ENCODE measurements around the gene VSNL1. TPM values are rescaled to one million over a fixed set of nuclear protein-coding genes. Genes with fewer than 3 reads are reported as not detected.
A peak's percentile ranks its signal among the peaks of the same experiment; 100 is the strongest.

VSNL1 gene
- total RNA-seq, 1 experiment from 2014 or later: 7.8 TPM

DNA sequence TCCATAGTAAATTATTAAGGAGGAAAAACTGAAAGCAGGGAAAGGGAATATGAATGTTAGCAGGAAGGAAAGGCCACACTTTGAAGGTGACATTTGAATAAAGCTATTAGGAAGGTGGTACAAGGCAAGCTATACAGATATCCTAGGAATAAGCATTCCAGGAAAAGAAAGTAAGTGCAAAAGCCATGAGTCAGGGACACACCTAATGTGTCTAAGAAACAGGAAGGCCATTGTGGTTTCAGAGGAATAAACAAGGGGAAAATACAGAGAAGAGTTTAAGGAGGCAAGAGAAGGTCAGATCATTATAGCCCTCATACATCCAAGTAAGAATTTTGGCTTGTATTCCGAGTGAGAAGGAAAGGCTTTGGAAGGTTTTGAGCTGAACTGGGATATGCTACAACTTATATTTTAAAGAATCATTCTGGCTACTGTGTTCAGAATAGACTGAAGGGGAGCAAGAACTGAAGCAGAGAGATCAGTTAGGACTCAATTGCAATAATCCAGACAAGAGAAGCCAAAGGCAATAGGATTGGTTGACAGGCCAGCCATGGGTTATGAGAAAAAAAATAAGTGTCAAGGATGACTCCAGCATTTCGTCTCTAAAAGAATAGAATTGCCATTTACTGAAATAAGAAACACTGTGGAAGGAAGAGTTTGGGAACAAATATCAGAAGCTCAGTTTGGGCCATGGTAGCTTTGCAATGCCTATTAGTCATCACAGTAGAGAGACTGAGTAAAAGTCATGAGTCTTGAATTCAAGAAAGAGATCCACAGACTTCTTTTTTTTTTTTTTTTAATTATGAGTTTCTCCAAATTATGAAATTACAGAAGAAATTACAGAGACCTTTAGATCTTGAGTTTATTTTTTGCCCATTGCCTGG, 33.5 kb upstream of the VSNL1 start:
- no peak for DNase-seq (ENCODE audit: low spot score)
- intact Hi-C loops (cut with micrococcal nuclease; ENCODE audit: unreplicated experiment): no loop called here
- POLR2A ChIA-PET (ENCODE audit: low non-redundant PET): no interaction called here

DNA sequence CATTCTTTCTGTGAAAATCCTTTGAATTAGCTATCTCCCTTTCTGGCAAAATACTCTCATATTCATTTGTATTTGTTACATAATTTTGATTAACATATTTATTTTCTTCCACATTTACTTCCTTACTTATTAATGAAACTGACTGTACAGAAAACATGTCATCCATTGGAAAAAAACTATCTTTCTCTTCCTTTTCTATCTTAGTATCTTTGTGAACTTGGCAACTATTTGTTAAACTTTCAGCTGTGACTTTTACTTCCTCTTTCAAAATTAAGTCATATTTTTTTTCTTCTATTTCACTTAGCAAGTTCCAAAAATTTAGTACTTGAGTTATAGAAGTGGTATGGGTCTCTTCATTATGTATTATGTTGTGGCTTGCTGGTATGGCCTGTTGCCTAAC, 24.8 kb upstream of the VSNL1 start:
- Histone ChIP-seq H3K27ac (ENCODE audit: low read depth, low read length, poor library complexity, severe bottlenecking) (no peak overlapping the region), H3K4me1 (ENCODE audit: insufficient read depth, low read length, poor library complexity, severe bottlenecking) (peaks cover 14% of the 10 kb centered on the region), H3K4me3 (ENCODE audit: low read depth, low read length, poor library complexity, severe bottlenecking) (no peak overlapping the region), H3K9me3 (ENCODE audit: low read depth, low read length, poor library complexity, severe bottlenecking) (no peaks in the 10 kb centered on the region), H3K27me3 (replicated peaks; ENCODE audit: insufficient read depth, low read depth, low read length, poor library complexity) (no peaks in the 10 kb centered on the region), H3K36me3 (ENCODE audit: insufficient read depth, low read length, poor library complexity, severe bottlenecking) (no peaks in the 10 kb centered on the region)
- intact Hi-C loops (cut with micrococcal nuclease; ENCODE audit: unreplicated experiment): no loop called here
- TF ChIP-seq EZH2 (IDR thresholded peaks at IDR 0.05; ENCODE audit: borderline replicate concordance, low read depth, low read length, poor library complexity, severe bottlenecking): no peak
- TF ChIP-seq, protein P1, sequence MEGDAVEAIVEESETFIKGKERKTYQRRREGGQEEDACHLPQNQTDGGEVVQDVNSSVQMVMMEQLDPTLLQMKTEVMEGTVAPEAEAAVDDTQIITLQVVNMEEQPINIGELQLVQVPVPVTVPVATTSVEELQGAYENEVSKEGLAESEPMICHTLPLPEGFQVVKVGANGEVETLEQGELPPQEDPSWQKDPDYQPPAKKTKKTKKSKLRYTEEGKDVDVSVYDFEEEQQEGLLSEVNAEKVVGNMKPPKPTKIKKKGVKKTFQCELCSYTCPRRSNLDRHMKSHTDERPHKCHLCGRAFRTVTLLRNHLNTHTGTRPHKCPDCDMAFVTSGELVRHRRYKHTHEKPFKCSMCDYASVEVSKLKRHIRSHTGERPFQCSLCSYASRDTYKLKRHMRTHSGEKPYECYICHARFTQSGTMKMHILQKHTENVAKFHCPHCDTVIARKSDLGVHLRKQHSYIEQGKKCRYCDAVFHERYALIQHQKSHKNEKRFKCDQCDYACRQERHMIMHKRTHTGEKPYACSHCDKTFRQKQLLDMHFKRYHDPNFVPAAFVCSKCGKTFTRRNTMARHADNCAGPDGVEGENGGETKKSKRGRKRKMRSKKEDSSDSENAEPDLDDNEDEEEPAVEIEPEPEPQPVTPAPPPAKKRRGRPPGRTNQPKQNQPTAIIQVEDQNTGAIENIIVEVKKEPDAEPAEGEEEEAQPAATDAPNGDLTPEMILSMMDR (conservative IDR thresholded peaks at IDR 0.05; ENCODE audit: low read depth, low read length): no peak
- POLR2A ChIA-PET (ENCODE audit: low non-redundant PET): no interaction called here
- DNase-seq (ENCODE audit: low spot score): no peak
- CTCF ChIA-PET: no interaction called here
- BruUV-seq (replicated peaks): no TSS peak

More for the DNA sequence above, 33.5 kb upstream of the VSNL1 start:
- H3K36me3 ChIP-seq (ENCODE audit: insufficient read depth, low read length, poor library complexity, severe bottlenecking): no peaks in the 10 kb centered on the region
- CTCF ChIA-PET: no interaction called here
- H3K27ac ChIP-seq (ENCODE audit: low read depth, low read length, poor library complexity, severe bottlenecking): no peak overlapping the region
- no peaks in the 10 kb centered on the region for H3K27me3 ChIP-seq (replicated peaks; ENCODE audit: insufficient read depth, low read depth, low read length, poor library complexity)
- H3K9me3 ChIP-seq (ENCODE audit: low read depth, low read length, poor library complexity, severe bottlenecking): no peaks in the 10 kb centered on the region
- no peak overlapping the region for H3K4me3 ChIP-seq (ENCODE audit: low read depth, low read length, poor library complexity, severe bottlenecking)
- no peak for TF ChIP-seq EZH2 (IDR thresholded peaks at IDR 0.05; ENCODE audit: borderline replicate concordance, low read depth, low read length, poor library complexity, severe bottlenecking)
- TF ChIP-seq, protein P1 (conservative IDR thresholded peaks at IDR 0.05; ENCODE audit: low read depth, low read length): no peak
- no TSS peak for BruUV-seq (replicated peaks)
- H3K4me1 ChIP-seq (ENCODE audit: insufficient read depth, low read length, poor library complexity, severe bottlenecking): no peaks in the 10 kb centered on the region

DNA sequence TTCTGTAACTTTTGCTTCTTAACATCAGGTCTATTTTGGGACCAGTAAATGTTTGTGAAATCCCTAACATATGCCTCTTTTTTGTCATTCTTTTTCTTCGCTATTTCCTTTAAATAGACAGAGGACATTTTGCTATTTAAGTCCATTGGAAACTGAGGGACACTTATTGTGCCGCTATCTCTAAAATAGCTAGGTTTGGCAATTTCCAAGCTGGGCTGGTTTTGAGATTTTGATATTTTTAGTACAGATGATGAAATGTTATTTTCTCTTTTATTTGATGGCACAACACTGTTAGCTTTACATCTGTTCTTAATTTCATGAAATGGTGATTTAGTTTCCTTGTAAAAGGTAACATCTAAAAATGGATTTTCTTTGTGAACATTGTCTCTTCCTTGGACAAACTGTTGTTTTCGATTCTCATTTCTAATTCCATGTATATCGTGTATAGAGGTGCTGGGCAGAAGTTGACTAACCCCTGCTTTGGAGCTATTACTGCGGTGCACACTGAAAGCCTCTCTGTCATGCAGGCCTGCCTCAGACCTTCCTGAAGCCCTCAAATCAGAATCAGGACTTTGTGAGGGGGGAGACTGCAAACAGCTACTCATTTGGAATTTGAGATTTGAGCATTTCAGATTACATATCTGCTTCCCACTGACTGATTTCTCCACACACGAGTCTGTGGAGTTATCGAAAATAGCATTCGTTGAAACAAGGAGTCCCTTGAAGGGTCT, 22.9 kb upstream of the VSNL1 start:
- H3K4me3 ChIP-seq (ENCODE audit: low read depth, low read length, poor library complexity, severe bottlenecking): peak overlapping the region; percentile 48
- POLR2A ChIA-PET (ENCODE audit: low non-redundant PET): no interaction called here
- DNase-seq (ENCODE audit: low spot score): no peak
- no peaks in the 10 kb centered on the region for H3K9me3 ChIP-seq (ENCODE audit: low read depth, low read length, poor library complexity, severe bottlenecking)
- no peaks in the 10 kb centered on the region for H3K27me3 ChIP-seq (replicated peaks; ENCODE audit: insufficient read depth, low read depth, low read length, poor library complexity)
- CTCF ChIA-PET: no interaction called here
- TF ChIP-seq, protein P1 (conservative IDR thresholded peaks at IDR 0.05; ENCODE audit: low read depth, low read length): no peak
- TF ChIP-seq EZH2 (IDR thresholded peaks at IDR 0.05; ENCODE audit: borderline replicate concordance, low read depth, low read length, poor library complexity, severe bottlenecking): no peak
- H3K4me1 ChIP-seq (ENCODE audit: insufficient read depth, low read length, poor library complexity, severe bottlenecking): peaks cover 14% of the 10 kb centered on the region
- no peaks in the 10 kb centered on the region for H3K36me3 ChIP-seq (ENCODE audit: insufficient read depth, low read length, poor library complexity, severe bottlenecking)
- peak overlapping the region; percentile 73 for H3K27ac ChIP-seq (ENCODE audit: low read depth, low read length, poor library complexity, severe bottlenecking)
- no TSS peak for BruUV-seq (replicated peaks)
- intact Hi-C loops (cut with micrococcal nuclease; ENCODE audit: unreplicated experiment): no loop called here
